Neural cell (in vitro differentiated cells): Measurements from ENCODE around the gene SPEF1. TPM values are rescaled to one million over a fixed set of nuclear protein-coding genes. Genes with fewer than 3 reads are reported as not detected.

Experiments
- H2AFZ ChIP-seq: fragments of 200-600, 300-800 bp; sonication (generic), shearing (Covaris generic); 2 replicates; pipeline ENCODE4 v1.6.0; 2014; ENCODE audit warnings: low read depth, mild to moderate bottlenecking, antibody characterized with exemption, low read length, moderate library complexity
- H3F3A ChIP-seq: fragments of 200-600 bp; shearing (Covaris generic); 2 replicates; pipeline ENCODE4 v1.6.1; 2016; ENCODE audit warnings: mild to moderate bottlenecking, moderate library complexity, mixed read lengths, antibody characterized with exemption, low read length; ENCODE audit not compliant: insufficient read depth, poor library complexity, severe bottlenecking
- H3K27ac ChIP-seq: fragments of 200-600, 300-800 bp; sonication (generic), shearing (Covaris generic); 2 replicates; pipeline ENCODE4 v1.5.1; 2014; ENCODE audit warnings: mild to moderate bottlenecking, low read length, moderate library complexity
- H3K27me3 ChIP-seq: fragments of 300-800, 200-600 bp; sonication (generic), shearing (Covaris generic); 2 replicates; pipeline ENCODE4 v1.6.0; 2014; ENCODE audit warnings: mild to moderate bottlenecking, low read depth, low read length, moderate library complexity; ENCODE audit not compliant: insufficient read depth
- H3K36me3 ChIP-seq: fragments of 300-800, 200-600 bp; sonication (generic), shearing (Covaris generic); 2 replicates; pipeline ENCODE4 v1.5.1; 2014; ENCODE audit warnings: mild to moderate bottlenecking, antibody characterized with exemption, low read length, moderate library complexity; ENCODE audit not compliant: insufficient read depth
- H3K4me2 ChIP-seq: fragments of 300-800, 200-600 bp; sonication (generic), shearing (Covaris generic); 2 replicates; pipeline ENCODE4 v1.6.0; 2014; ENCODE audit warnings: mild to moderate bottlenecking, low read length
- H3K4me3 ChIP-seq: fragments of 300-800, 200-600 bp; sonication (generic), shearing (Covaris generic); 2 replicates; pipeline ENCODE4 v1.5.1; 2014; ENCODE audit warnings: mild to moderate bottlenecking, low read length, moderate library complexity
- H3K79me2 ChIP-seq: fragments of 200-600 bp; shearing (Covaris generic); replicated peaks from 2 replicates; pipeline ENCODE4 v1.6.0; 2014; ENCODE audit warnings: mild to moderate bottlenecking, low read length, moderate library complexity; ENCODE audit not compliant: insufficient read depth
- H3K9ac ChIP-seq: fragments of 300-800, 200-600 bp; sonication (generic), shearing (Covaris generic); 2 replicates; pipeline ENCODE4 v1.6.1; 2016; ENCODE audit warnings: mild to moderate bottlenecking, low read length, mixed read lengths
- H3K9me2 ChIP-seq: fragments of 200-600 bp; shearing (Covaris generic); 2 replicates; pipeline ENCODE4 v1.6.1; 2016; ENCODE audit warnings: mild to moderate bottlenecking, low read length, mixed read lengths; ENCODE audit not compliant: insufficient read depth
- H3K9me3 ChIP-seq: fragments of 200-600, 300-800 bp; sonication (generic), shearing (Covaris generic); 2 replicates; pipeline ENCODE4 v1.6.1; 2016; ENCODE audit warnings: mild to moderate bottlenecking, mixed run types, low read length, moderate library complexity, mixed read lengths
- H4K20me1 ChIP-seq: fragments of 200-600 bp; shearing (Covaris generic); 2 replicates; pipeline ENCODE4 v1.6.1; 2016; ENCODE audit warnings: mild to moderate bottlenecking, mixed run types; ENCODE audit not compliant: insufficient read depth
- EP300 ChIP-seq: fragments of 450-650 bp; conservative IDR thresholded peaks from 2 replicates; pipeline ENCODE4 v1.6.1; 2014; ENCODE audit warnings: antibody characterized with exemption, mild to moderate bottlenecking, moderate library complexity; ENCODE audit not compliant: poor library complexity, severe bottlenecking
- EZH2 ChIP-seq: fragments of 200-600, 300-800 bp; shearing (Covaris generic), sonication (generic); IDR thresholded peaks from 2 replicates; pipeline ENCODE4 v1.6.1; 2014; ENCODE audit warnings: antibody characterized with exemption, low read length, borderline replicate concordance, mild to moderate bottlenecking; ENCODE audit not compliant: insufficient read depth, poor library complexity, severe bottlenecking
- MXI1 ChIP-seq: fragments of 450-650 bp; conservative IDR thresholded peaks from 2 replicates; pipeline ENCODE4 v1.6.1; 2014; ENCODE audit warnings: antibody characterized with exemption, mild to moderate bottlenecking; ENCODE audit not compliant: poor library complexity, severe bottlenecking
- POLR2AphosphoS5 ChIP-seq: IDR thresholded peaks from 2 replicates; pipeline ENCODE4 v1.6.1; 2012
- RAD21 ChIP-seq: fragments of 450-650 bp; conservative IDR thresholded peaks from 2 replicates; pipeline ENCODE4 v1.6.1; 2014; ENCODE audit warnings: antibody characterized with exemption, mild to moderate bottlenecking, moderate library complexity
- TAF1 ChIP-seq: IDR thresholded peaks from 2 replicates; pipeline ENCODE4 v1.6.1; 2012; ENCODE audit warnings: low read depth
- polyA plus RNA-seq: library from polyadenylated mRNA; depleted of rRNA; stranded (reverse); fragments of >200 nt; gene quantifications from 2 replicates; pipeline ENCODE4 v1.2.3, GENCODE V29; 2014
- TF ChIP-seq, protein P1 (sequence below): IDR thresholded peaks from 2 replicates; pipeline ENCODE4 v1.6.1; 2012; ENCODE audit warnings: borderline replicate concordance
- TF ChIP-seq, protein P2 (sequence below): fragments of 450-650 bp; IDR thresholded peaks from 2 replicates; pipeline ENCODE4 v1.5.1; 2014; ENCODE audit warnings: antibody characterized with exemption, mild to moderate bottlenecking, moderate library complexity; ENCODE audit not compliant: poor library complexity, severe bottlenecking

The SPEF1 gene
- polyA plus RNA-seq, 1 donor from 2014 or later: 0.58 TPM

DNA sequence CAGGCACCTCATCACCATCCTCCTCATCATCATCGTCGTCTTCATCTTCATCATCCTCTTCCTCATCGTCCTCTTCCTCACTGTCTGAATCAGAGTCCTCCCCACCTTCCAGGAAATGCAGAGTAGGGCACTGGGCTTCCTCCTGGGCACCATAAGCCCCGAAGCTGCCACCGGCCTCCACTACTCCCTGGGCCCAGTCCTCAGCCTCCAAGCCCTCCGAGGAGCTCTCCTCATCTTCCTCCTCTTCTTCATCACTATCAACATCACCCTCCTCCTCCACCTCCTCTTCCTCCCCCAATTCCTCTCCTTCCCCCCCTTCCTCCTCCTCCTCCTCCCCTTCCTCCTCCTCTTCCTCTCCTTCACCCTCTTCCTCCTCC is 3.6 kb upstream of the SPEF1 start:
- peaks cover 10% of the 10 kb centered on the region for H3K79me2 ChIP-seq
- peak overlapping the region; percentile 82 for H3K4me3 ChIP-seq
- H3K9ac ChIP-seq: no peak overlapping the region
- no peak overlapping the region for H3K27ac ChIP-seq
- H3K27me3 ChIP-seq: no peaks in the 10 kb centered on the region
- H3K36me3 ChIP-seq: no peaks in the 10 kb centered on the region
- no peaks in the 10 kb centered on the region for H3K9me3 ChIP-seq
- no peak overlapping the region for H2AFZ ChIP-seq
- no peaks in the 10 kb centered on the region for H3K9me2 ChIP-seq
- H4K20me1 ChIP-seq: no peaks in the 10 kb centered on the region
- H3F3A ChIP-seq: no peaks in the 10 kb centered on the region
- TF ChIP-seq POLR2AphosphoS5 (no peak), EP300 (no peak)
- TF ChIP-seq, protein P1, sequence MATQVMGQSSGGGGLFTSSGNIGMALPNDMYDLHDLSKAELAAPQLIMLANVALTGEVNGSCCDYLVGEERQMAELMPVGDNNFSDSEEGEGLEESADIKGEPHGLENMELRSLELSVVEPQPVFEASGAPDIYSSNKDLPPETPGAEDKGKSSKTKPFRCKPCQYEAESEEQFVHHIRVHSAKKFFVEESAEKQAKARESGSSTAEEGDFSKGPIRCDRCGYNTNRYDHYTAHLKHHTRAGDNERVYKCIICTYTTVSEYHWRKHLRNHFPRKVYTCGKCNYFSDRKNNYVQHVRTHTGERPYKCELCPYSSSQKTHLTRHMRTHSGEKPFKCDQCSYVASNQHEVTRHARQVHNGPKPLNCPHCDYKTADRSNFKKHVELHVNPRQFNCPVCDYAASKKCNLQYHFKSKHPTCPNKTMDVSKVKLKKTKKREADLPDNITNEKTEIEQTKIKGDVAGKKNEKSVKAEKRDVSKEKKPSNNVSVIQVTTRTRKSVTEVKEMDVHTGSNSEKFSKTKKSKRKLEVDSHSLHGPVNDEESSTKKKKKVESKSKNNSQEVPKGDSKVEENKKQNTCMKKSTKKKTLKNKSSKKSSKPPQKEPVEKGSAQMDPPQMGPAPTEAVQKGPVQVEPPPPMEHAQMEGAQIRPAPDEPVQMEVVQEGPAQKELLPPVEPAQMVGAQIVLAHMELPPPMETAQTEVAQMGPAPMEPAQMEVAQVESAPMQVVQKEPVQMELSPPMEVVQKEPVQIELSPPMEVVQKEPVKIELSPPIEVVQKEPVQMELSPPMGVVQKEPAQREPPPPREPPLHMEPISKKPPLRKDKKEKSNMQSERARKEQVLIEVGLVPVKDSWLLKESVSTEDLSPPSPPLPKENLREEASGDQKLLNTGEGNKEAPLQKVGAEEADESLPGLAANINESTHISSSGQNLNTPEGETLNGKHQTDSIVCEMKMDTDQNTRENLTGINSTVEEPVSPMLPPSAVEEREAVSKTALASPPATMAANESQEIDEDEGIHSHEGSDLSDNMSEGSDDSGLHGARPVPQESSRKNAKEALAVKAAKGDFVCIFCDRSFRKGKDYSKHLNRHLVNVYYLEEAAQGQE: no peak
- no peak overlapping the region for H3K4me2 ChIP-seq

DNA sequence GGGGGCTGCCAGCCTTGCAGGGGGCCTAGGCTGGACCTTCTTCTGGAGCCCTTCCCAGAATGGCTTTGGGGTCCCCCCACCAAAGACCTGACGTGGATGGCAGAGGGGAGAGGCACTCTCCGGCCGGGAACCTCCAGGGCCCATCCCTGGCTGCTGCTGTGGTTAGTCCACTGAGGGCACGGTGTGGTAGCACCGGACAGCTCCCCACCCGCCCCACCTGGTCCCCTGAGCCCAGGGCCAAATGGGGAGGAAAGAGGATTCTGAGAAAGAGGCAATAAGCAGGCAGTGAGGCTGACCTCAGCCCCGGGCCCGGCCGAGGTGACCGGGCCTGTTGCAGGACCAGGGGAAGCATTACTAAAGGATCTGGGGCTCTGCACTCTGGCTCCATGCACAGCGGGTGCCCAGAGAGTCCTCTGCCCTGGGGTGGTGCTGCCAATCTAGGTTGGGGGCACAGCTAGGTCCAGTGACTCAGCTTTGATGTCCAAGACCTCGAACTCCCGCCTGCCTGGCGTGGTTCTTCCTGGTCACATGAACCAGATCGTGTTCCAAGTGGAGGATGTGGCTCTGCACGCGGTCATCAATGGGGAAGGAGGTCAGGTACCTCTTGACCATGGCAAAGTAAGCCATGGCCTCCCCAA is 3.1 kb upstream of the SPEF1 start:
- Histone ChIP-seq H3K36me3 (no peaks in the 10 kb centered on the region), H3K27ac (no peak overlapping the region), H3K9ac (no peak overlapping the region), H3K4me3 (peak overlapping the region; percentile 82), H3K79me2 (peaks cover 10% of the 10 kb centered on the region), H4K20me1 (no peaks in the 10 kb centered on the region), H3K9me3 (no peaks in the 10 kb centered on the region), H3K9me2 (no peaks in the 10 kb centered on the region), H2AFZ (no peak overlapping the region), H3K27me3 (no peaks in the 10 kb centered on the region), H3F3A (no peaks in the 10 kb centered on the region), H3K4me2 (no peak overlapping the region)
- TF ChIP-seq EP300 (no peak), POLR2AphosphoS5 (no peak), EZH2 (no peak), RAD21 (no peak), MXI1 (no peak), TAF1 (no peak)
- TF ChIP-seq, protein P2, sequence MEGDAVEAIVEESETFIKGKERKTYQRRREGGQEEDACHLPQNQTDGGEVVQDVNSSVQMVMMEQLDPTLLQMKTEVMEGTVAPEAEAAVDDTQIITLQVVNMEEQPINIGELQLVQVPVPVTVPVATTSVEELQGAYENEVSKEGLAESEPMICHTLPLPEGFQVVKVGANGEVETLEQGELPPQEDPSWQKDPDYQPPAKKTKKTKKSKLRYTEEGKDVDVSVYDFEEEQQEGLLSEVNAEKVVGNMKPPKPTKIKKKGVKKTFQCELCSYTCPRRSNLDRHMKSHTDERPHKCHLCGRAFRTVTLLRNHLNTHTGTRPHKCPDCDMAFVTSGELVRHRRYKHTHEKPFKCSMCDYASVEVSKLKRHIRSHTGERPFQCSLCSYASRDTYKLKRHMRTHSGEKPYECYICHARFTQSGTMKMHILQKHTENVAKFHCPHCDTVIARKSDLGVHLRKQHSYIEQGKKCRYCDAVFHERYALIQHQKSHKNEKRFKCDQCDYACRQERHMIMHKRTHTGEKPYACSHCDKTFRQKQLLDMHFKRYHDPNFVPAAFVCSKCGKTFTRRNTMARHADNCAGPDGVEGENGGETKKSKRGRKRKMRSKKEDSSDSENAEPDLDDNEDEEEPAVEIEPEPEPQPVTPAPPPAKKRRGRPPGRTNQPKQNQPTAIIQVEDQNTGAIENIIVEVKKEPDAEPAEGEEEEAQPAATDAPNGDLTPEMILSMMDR: no peak
